K562 (cell line): ENCODE results near the gene CPT1C.

Experiments used
- CHD1 ChIP-seq: fragments of 200-600 bp; sonication (generic); IDR thresholded peaks from one replicate; pipeline ENCODE4 v1.6.1; 2012; ENCODE audit warnings: mild to moderate bottlenecking, moderate library complexity, low read length, inconsistent platforms
- POLR2A ChIP-seq: fragments of 450-650 bp; conservative IDR thresholded peaks from 2 replicates; pipeline ENCODE4 v1.6.1; 2016
- PURB ChIP-seq: sonication (generic); formaldehyde crosslinking; IDR thresholded peaks from 2 replicates; pipeline ENCODE4 v1.9.0; 2021; ENCODE audit warnings: low read depth, mild to moderate bottlenecking, missing genetic modification reagents
- RFX5 ChIP-seq: IDR thresholded peaks from 2 replicates; pipeline ENCODE4 v1.6.1; 2011; ENCODE audit warnings: low read depth, mild to moderate bottlenecking, improper control_type of control experiment, low read length
- RNF2 ChIP-seq: sonication (generic); IDR thresholded peaks from 2 replicates; pipeline ENCODE4 v1.6.1; 2016
- SAFB ChIP-seq: fragments of 200-400 bp; formaldehyde crosslinking; IDR thresholded peaks from 2 replicates; pipeline ENCODE4 v1.6.1; 2017; ENCODE audit warnings: low read depth, low read length, borderline replicate concordance
- SIN3B ChIP-seq: fragments of 450-650 bp; IDR thresholded peaks from 2 replicates; pipeline ENCODE4 v1.6.1; 2017; ENCODE audit warnings: low read depth, mild to moderate bottlenecking, moderate library complexity
- TAF1 ChIP-seq: IDR thresholded peaks from 2 replicates; pipeline ENCODE4 v1.6.1; 2011; ENCODE audit warnings: mild to moderate bottlenecking, low read length, moderate library complexity; ENCODE audit not compliant: insufficient read depth, control insufficient read depth, severe bottlenecking; ENCODE audit errors: extremely low read depth
- TARDBP ChIP-seq: fragments of 450-650 bp; IDR thresholded peaks from 2 replicates; pipeline ENCODE4 v1.6.1; 2016
- XRCC5 ChIP-seq: fragments of 200-400 bp; formaldehyde crosslinking; IDR thresholded peaks from 2 replicates; pipeline ENCODE4 v1.6.1; 2017; ENCODE audit warnings: low read depth, mild to moderate bottlenecking, low read length
- ZNF239 ChIP-seq: fragments of 250-450 bp; sonication (Bioruptor Pico); IDR thresholded peaks from 2 replicates; pipeline ENCODE4 v1.4.0; 2020; ENCODE audit warnings: mild to moderate bottlenecking
- ZSCAN32 ChIP-seq: fragments of 450-650 bp; formaldehyde crosslinking; IDR thresholded peaks from 2 replicates; pipeline ENCODE4 v1.4.0; 2020; ENCODE audit warnings: mild to moderate bottlenecking, moderate library complexity
- TF ChIP-seq, protein P1 (sequence below), 2 experiments: fragments of 450-650 bp in 1 of 2; sonication (generic) in 1 of 2; formaldehyde crosslinking in 1 of 2; IDR thresholded peaks in 1 of 2; conservative IDR thresholded peaks in 1 of 2; 2 replicates each; pipeline versions ENCODE4 v1.6.1 to v1.8.1; 2016 to 2023; ENCODE audit warnings: mild to moderate bottlenecking in 2 of 2, moderate library complexity in 2 of 2, inconsistent platforms in 1 of 2, missing genetic modification reagents in 1 of 2

DNA sequence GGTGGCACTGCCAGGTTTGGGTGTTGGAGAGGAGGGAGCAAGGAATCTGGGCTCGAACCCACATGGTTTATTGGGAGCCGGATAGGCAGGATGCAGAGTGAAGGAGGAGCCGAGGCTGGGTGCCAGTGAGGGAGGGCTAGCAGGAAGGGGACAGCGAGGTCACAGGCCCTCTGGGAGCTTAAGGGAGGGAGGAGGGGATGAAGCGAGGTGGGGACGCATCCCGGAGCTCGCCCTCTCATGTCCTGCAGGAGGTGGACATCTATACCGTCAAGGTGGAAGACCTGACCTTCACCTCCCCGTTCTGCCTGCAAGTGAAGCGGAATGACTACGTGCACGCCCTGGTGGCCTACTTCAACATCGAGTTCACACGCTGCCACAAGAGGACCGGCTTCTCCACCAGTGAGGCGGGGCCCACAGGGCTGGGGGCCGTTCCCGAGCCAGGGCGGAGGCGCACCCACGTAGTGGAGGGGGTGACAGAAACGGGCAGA, 5.0 kb upstream of the CPT1C start:
- TF ChIP-seq CHD1 (no peak), ZSCAN32 (no peak), RFX5 (no peak), SAFB (no peak), TAF1 (no peak), SIN3B (no peak), POLR2A (peak; percentile 53; the same call in 1 of the 2 replicates), PURB (no peak), XRCC5 (no peak), ZNF239 (CRISPR knock-in tag) (no peak), RNF2 (no peak), TARDBP (no peak)
- TF ChIP-seq, protein P1, sequence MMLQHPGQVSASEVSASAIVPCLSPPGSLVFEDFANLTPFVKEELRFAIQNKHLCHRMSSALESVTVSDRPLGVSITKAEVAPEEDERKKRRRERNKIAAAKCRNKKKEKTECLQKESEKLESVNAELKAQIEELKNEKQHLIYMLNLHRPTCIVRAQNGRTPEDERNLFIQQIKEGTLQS (IDR thresholded peaks at IDR 0.05) = no peak
- TF ChIP-seq, protein P1 (CRISPR knock-in tag; conservative IDR thresholded peaks at IDR 0.05) = no peak
